Kidney epithelial cell (primary cell): Measurements from ENCODE around the gene IZUMO1. TPM values are rescaled to one million over a fixed set of nuclear protein-coding genes. Genes with fewer than 3 reads are reported as not detected.

Experiments
- DNase-seq: peaks from one replicate; pipeline ENCODE4 v3.0.0-alpha.2; 2010; ENCODE audit warnings: low read depth
- H3K27me3 ChIP-seq: 2 replicates; pipeline ENCODE4 v1.6.0; 2011; ENCODE audit warnings: low read length; ENCODE audit not compliant: control insufficient read depth, insufficient read depth
- H3K36me3 ChIP-seq: 2 replicates; pipeline ENCODE4 v1.5.1; 2011; ENCODE audit warnings: low read length; ENCODE audit not compliant: control insufficient read depth, insufficient read depth
- H3K4me3 ChIP-seq: 2 replicates; pipeline ENCODE4 v1.5.1; 2011; ENCODE audit warnings: low read depth, mild to moderate bottlenecking, control low read depth, low read length
- total RNA-seq: library from RNA; depleted of rRNA; stranded (reverse); fragments of >200 nt; gene quantifications from 2 replicates; pipeline ENCODE4 v1.2.3, GENCODE V29; 2015
- TF ChIP-seq, protein P1 (sequence below): IDR thresholded peaks from 2 replicates; pipeline ENCODE4 v1.5.1; 2011; ENCODE audit warnings: mild to moderate bottlenecking, moderate library complexity, low read length, control low read depth, inconsistent platforms; ENCODE audit not compliant: insufficient read depth, poor library complexity, severe bottlenecking

The IZUMO1 gene
- total RNA-seq, 1 donor from 2014 or later: 0.25 TPM

DNA sequence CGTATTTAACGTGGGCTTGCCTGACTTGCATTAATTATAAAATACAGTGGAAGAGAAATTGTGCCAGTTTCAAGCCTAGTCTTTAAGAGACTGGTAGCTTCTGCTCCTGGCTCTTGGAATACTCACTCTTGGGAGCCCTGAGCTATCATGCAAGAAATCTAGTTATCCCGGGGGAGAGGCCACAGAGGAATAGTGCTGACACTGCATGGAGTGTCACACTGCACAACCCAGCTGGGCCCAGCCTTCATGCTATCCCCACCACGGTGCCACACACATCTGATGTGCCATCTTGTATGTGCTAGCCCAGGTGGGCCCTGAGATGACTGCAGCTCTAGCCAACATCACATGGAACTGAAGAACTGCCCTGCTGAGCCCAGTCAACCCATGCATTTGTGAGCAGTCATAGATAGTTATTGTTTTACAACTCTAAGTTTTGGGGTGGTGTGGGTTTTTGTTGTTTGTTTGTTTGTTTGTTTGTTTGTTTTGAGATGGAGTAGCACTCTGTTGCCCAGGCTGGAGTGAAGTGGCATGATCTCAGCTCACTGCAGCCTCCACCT is 35.5 kb downstream of the IZUMO1 start:
- TF ChIP-seq, protein P1, sequence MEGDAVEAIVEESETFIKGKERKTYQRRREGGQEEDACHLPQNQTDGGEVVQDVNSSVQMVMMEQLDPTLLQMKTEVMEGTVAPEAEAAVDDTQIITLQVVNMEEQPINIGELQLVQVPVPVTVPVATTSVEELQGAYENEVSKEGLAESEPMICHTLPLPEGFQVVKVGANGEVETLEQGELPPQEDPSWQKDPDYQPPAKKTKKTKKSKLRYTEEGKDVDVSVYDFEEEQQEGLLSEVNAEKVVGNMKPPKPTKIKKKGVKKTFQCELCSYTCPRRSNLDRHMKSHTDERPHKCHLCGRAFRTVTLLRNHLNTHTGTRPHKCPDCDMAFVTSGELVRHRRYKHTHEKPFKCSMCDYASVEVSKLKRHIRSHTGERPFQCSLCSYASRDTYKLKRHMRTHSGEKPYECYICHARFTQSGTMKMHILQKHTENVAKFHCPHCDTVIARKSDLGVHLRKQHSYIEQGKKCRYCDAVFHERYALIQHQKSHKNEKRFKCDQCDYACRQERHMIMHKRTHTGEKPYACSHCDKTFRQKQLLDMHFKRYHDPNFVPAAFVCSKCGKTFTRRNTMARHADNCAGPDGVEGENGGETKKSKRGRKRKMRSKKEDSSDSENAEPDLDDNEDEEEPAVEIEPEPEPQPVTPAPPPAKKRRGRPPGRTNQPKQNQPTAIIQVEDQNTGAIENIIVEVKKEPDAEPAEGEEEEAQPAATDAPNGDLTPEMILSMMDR: no peak
- Histone ChIP-seq H3K27me3 (no peaks in the 10 kb centered on the region), H3K4me3 (no peak overlapping the region), H3K36me3 (no peaks in the 10 kb centered on the region)
- no peak for DNase-seq

DNA sequence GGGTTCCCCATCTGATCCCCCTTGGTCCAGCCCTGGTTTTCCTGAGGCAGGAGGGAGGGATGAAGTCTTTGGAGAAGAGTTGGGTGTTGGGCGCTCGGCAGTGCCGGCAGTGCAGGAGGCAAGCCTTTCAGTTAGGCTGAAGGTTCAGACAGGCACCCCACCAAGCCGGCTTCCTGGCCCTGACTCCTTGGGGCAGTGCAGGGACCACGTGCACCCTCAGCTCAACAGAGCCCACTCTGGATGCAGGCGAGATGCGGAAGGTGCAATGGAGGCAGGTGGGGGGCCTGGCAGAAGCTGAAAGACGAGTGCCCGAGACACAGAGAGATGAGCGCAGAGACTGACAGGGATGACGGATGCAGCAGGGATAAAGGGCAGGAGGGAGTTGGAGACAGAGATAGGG is 38.2 kb downstream of the IZUMO1 start:
- no peaks in the 10 kb centered on the region for H3K27me3 ChIP-seq
- DNase-seq: no peak
- no peak overlapping the region for H3K4me3 ChIP-seq
- H3K36me3 ChIP-seq: no peaks in the 10 kb centered on the region
- TF ChIP-seq, protein P1: no peak

DNA sequence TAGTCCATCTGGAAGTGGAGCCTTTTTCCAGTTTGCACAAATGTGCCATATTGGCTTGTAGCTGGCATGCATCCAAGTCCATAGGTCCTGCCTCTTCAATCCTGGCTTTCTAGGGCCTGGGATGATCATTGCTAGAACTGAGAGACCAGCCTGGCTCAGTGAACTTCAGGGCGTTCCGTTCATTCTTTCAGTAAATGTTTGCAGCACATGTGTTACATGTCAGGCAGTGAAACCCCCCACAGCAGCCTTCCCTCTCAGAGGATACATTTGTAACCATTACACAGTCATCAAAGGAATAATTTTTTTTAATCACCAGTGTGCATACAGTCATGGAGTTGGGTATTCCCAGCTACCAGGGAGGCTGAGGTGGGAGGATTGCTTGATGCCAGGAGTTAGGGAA is 41.3 kb downstream of the IZUMO1 start:
- Histone ChIP-seq H3K36me3 (no peaks in the 10 kb centered on the region), H3K4me3 (no peak overlapping the region), H3K27me3 (no peaks in the 10 kb centered on the region)
- DNase-seq: no peak
- TF ChIP-seq, protein P1: no peak

DNA sequence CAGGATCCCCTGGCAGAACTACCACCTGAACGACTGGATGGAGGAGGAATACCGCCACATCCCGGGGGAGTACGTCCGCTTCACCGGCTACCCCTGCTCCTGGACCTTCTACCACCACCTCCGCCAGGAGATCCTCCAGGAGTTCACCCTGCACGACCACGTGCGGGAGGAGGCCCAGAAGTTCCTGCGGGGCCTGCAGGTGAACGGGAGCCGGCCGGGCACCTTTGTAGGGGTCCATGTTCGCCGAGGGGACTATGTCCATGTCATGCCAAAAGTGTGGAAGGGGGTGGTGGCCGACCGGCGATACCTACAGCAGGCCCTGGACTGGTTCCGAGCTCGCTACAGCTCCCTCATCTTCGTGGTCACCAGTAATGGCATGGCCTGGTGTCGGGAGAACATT is 43.4 kb downstream of the IZUMO1 start:
- TF ChIP-seq, protein P1: no peak
- DNase-seq: no peak
- Histone ChIP-seq H3K4me3 (no peak overlapping the region), H3K36me3 (no peaks in the 10 kb centered on the region), H3K27me3 (no peaks in the 10 kb centered on the region)

DNA sequence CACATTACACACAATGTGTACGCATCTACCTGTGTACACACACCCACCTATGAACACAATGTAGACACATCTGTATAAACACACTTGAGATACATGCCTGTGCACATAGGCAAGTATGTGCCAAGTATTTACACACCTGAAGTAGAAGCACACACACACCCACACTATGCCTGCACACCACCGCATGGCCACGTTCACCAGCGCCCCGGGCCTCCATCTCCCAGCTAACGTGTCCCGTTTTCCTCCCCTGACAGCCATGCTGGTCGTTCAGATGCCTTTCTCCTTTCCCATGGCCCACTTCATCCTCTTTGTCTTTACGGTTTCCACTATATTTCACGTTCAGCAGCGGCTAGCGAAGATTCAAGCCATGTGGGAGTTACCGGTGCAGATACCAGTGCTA is 44.0 kb downstream of the IZUMO1 start:
- no peaks in the 10 kb centered on the region for H3K27me3 ChIP-seq
- DNase-seq: no peak
- H3K36me3 ChIP-seq: no peaks in the 10 kb centered on the region
- no peak overlapping the region for H3K4me3 ChIP-seq
- TF ChIP-seq, protein P1: no peak

DNA sequence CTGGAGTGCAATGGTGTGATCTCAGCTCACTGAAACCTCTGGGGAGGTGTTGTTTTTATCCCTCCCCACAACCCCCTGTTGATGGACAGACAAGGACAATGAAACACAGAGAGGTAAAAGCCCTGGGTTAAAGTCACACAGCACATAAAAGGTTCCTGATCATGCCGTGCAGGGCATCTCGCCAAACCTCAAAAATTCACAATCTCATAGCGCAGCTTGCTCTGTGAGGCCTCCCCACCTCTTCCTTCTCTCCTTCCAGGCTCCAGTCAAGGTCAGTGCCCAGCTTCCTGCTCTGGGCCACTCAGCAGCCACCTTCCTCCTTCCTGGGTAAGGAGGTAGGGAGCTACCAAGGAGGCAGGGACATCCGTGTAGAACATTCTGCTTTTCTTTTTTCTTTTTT is 48.7 kb downstream of the IZUMO1 start:
- TF ChIP-seq, protein P1: no peak
- no peaks in the 10 kb centered on the region for H3K36me3 ChIP-seq
- H3K4me3 ChIP-seq: no peak overlapping the region
- no peak for DNase-seq
- H3K27me3 ChIP-seq: no peaks in the 10 kb centered on the region
